NCI-H345 (cell line): ENCODE results near the gene PAX6.
"Not testable (repeated sequence)": the region's sequence is repeated elsewhere in the genome, so short reads cannot be mapped to it uniquely, and the experiment has no call there.

Experiments
- DNase-seq: peaks from one replicate; lab custom pipeline; 2025; lab: John Stamatoyannopoulos, UW

The PAX6 gene

GRCh38 chr11:31767685-31768084 is 43.4 kb downstream of the PAX6 start:
- no peak for DNase-seq

DNA sequence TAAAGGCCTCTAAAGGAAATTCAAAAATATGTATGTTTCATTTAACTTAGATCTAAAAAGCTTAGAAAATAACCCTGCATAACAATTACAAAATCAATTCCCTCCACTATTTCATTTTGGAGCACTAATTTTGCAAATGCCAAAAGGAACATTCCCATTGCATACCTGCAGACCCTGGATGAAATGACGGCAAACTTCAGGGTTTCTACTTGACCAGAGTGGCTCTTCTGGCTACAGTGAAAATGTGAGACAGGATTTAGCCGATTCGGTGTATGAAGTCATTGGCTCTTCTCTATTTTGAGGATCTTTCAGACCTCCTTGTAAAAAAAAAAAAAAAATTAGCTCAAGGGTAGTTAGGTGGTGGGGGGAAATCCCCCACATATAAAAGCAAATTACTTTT is 44.1 kb downstream of the PAX6 start:
- DNase-seq, result no peak

DNA sequence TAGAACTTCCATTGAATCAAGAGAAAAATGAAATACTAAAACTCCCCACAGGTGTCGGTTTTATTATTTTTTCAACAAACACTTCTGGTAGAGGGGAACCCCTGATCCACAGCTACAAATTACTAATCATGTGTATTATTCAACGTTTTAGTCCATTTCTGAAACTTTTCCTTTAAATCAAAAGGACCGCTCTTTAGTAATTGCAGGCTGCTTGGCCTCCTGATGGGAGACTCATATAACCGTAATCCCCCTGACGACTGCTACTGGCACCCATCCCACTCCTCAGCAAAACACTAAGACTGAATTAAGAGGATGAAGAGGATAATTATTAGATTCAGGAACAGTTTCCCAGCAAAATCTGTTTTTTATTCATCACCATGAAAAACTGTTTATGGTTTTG is 46.4 kb downstream of the PAX6 start:
- DNase-seq, result no peak

DNA sequence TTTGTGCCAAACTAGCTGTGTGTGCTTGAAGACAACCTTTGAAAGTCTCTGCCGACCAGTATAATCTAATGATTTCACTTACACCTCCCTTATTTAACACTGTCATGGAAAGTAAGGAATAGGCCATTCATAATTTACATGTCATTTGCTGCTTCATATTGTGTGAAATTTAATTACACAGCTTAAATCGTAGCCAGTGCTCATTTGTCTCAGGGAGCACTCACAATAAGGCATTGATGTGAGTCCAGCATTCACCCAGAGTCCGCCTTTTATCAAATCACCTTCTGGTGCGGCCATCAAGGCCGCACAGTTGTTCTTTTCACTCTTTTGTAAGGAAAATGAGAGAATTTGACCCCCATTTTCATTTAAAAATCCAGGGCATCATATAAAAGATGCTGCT is 46.9 kb downstream of the PAX6 start:
- DNase-seq, result no peak

DNA sequence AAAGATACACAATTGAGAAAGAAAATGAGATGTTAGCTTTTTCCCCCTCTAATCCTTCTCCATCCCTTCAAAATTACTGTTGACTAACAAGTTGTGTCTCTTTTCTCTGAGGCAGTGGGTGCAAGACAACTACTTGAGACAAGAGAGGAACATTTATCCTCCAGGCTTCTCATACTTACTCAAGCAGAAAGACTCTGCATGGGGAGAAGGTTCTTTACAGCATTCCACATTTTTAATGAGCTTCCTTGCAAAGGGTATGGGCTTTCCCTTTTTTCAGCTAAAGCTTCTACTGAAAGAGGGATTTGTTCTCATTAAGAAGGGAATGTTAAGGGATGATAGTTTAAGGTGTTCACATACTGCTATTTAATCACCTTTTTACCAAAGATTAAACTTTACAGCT is 47.8 kb downstream of the PAX6 start:
- DNase-seq, result no peak

- DNase-seq, result no peak
Observed at GRCh38 chr11:31761636-31762035, 49.5 kb downstream of the PAX6 start.

GRCh38 chr11:31757260-31757835 is 53.8 kb downstream of the PAX6 start:
- DNase-seq, result peak; percentile 4

- no peak for DNase-seq
Observed at GRCh38 chr11:31747581-31747980, 63.5 kb downstream of the PAX6 start.

DNA sequence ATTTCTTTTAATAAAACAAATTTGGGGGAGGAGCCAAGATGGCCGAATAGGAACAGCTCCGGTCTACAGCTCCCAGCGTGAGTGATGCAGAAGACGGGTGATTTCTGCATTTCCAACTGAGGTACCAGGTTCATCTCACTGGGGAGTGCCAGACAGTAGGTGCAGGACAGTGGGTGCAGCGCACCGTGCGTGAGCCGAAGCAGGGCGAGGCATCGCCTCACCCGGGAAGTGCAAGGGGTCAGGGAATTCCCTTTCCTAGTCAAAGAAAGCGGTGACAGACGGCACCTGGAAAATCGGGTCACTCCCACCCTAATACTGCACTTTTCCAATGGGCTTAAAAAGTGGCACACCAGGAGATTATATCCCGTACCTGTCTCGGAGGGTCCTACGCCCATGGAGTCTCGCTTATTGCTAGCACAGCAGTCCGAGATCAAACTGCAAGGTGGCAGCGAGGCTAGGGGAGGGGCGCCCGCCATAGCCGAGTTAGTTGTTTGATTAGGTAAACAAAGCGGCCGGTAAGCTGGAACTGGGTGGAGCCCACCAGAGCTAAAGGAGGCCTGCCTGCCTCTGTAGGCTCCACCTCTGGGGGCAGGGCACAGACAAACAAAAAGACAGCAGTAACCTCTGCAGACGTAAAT is 70.3 kb downstream of the PAX6 start:
- not testable (repeated sequence) for DNase-seq

GRCh38 chr11:31740131-31740530 is 71.0 kb downstream of the PAX6 start:
- DNase-seq, result no peak
